GM18519 (cell line): ENCODE measurements around the gene STAP1.
A peak's percentile ranks its signal among the peaks of the same experiment; 100 is the strongest.
"Not testable (repeated sequence)": the region's sequence is repeated elsewhere in the genome, so short reads cannot be mapped to it uniquely, and the experiment has no call there.

Source experiments
- ATAC-seq: cut with Tn5 transposase; IDR thresholded peaks from one replicate; pipeline ENCODE4 v1.9.1; 2021; ENCODE audit warnings: mild to moderate bottlenecking, moderate library complexity; ENCODE audit not compliant: unreplicated experiment, low FRiP score

STAP1 gene, protein sequence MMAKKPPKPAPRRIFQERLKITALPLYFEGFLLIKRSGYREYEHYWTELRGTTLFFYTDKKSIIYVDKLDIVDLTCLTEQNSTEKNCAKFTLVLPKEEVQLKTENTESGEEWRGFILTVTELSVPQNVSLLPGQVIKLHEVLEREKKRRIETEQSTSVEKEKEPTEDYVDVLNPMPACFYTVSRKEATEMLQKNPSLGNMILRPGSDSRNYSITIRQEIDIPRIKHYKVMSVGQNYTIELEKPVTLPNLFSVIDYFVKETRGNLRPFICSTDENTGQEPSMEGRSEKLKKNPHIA

DNA sequence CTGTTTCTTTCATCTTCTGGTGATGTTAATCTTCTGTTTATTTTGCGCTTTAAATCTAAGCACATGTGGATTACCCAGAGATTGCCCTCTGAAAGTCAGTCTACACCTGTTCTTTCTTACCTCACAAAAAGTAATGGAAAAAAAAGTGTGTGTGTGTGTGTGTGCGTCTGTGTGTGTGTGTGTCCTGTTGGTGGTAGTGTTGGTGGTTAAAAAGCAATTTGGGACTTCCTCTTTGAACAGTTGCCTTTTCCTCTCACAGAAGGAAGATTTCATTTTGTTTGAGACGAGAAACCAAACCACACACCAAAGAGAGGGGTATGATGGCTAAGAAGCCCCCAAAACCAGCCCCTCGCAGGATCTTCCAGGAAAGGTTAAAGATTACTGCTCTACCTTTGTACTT is at the start of gene STAP1:
Gene STAP1, plus strand, starts transcription at position 235 of the 400 bp plus-strand sequence. Its CDS starts 83 bp downstream, at position 318.
- ATAC-seq: peak; percentile 42

DNA sequence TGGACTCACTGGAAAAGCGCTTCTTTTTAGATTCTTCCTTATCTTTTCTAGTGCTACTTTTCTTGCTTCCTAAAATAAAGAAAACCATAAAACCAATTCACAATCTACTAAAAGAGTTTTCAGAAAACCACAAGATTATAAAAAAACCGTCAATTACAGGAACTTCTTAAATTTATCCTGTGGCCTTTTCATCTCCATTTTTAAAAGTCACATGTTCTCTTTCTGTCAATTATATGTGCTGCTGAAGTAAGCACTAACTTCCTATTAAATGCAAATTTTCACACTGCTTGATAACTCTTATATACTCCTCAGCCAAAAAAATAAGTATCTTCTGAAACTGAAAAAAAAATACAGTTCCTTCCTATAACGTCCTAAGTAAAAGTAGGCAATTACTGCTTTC is 46.0 kb upstream of the STAP1 start:
- ATAC-seq: no peak

DNA sequence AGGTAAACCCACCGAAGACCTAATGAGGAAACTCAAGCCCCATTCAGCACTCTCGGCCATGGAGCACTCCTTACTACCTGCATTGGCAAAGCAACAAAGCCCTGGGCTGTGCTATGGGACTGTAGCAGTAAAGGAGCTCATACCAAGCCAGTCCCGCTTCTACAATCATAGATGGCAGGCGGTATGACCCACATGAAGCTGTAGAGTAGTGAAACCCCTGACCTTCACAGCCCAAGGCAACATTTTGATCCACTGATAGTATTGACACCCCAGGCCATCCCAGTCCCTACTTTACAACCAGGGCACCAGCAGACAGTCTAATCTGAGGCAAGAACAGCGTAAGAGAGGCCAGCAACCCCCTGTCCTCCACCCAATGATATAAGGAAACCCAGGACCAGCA is 38.4 kb upstream of the STAP1 start:
- no peak for ATAC-seq

DNA sequence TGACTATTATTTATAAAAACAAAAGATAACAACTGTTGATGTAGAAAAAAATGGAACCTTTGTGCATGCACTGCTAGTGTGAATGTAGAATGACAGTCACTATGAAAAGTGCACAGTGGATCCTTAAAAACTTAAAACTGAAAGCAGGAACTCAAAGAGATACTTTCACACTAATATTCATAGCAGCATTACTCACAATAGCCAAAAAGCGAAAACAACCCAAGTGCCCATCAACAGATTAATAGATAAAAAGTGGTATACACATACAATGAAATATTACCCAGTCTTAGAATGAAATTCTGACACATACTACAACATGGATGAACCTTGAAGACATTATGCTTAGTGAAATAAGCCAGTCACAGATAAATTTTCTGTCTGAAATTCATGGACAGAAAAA is 37.0 kb upstream of the STAP1 start:
- ATAC-seq: peak; percentile 78

DNA sequence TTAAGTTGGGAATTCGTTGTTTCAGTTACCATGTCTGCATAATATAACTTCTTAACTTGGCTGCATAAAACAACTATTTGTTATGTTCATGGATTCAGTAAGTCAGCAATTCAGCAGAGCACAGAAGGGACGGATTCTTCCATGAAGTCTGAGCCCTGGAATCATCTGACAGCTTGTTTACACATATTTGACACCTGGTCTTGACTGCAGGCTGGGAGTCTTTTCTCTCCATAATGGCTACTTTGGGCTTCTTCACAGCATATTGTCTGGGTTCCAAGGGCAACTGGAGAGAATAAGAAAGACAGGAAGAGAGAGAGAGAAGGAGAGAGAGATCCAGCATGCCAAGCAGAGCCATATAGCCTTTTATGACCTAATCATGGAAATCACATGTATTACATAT is 36.3 kb upstream of the STAP1 start:
- no peak for ATAC-seq

DNA sequence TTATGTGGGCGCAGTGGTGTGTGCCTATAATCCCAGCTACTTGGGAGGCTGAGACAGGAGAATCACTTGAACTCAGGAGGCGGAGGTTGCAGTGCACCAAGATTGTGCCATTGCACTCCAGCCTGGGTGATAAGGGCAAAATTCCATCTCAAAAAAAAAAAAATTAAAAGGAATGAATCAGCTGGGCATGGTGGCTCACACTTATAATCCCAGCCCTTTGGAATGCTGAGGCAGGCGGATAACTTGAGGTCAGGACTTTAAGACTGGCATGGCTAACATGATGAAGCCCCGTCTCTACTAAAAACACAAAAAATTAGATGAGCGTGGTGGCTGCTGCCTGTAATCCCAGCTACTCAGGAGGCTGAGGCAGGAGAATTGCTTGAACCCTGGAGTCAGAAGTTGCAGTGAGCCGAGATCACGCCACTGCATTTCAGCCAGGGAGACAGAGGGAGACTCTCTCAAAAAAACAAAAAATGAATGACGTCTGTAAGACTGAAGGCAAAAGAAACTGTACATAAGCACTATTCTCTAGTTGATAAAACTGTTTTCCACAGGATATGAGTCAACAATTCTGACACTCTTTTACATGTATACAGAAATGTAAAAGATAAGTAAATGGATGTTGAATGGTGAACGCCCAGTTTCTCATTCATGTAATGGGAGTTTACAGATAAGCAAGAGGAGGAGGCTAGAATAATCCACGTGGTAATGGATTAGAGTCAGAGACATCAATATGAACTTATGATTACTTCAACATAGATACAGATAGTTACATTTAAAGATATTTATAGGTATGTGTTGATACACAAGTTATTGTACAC is 35.5 kb upstream of the STAP1 start:
- ATAC-seq: no peak

DNA sequence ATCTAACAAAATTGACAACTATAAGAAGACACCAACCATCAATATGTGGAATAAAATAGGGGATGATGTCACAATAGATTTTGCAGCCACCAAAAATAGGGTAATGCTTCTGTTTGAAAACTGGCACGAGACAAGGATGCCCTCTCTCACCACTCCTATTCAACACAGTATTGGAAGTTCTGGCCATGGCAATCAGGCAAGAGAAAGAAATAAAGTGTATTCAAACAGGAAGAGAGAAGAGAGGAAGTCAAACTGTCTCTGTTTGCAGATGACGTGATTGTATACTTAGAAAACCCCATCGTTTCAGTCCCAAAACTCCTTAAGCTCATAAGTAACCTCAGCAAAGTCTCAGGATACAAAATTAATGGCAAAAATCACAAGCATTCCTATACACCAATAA is 34.4 kb upstream of the STAP1 start:
- not testable (repeated sequence) for ATAC-seq

DNA sequence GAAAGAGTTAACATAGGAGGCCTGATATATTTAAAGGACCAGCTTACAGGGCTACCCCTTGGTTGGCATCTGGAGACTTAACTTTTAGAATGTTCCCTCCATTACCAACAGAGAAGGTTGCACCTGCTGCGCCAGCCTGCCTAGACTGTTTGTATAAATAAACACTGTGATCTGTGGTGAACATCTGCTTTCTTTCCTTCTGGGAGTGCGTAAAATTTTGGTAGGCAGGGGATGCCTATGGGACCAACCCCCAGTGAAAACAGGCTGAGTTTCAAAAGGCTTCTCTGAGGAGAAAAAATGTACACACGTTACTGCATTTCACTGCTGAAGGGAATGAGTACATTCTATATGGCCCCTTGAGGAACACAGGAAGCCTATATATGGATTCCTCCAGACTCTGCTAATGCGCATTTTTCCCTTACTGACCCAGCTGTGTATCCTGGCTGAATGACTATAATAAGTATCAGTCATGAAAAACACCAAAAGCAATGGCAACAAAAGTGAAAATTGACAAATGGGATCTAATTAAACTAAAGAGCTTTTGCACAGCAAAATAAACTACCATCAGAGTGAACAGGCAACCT is 27.1 kb upstream of the STAP1 start:
- ATAC-seq: no peak

DNA sequence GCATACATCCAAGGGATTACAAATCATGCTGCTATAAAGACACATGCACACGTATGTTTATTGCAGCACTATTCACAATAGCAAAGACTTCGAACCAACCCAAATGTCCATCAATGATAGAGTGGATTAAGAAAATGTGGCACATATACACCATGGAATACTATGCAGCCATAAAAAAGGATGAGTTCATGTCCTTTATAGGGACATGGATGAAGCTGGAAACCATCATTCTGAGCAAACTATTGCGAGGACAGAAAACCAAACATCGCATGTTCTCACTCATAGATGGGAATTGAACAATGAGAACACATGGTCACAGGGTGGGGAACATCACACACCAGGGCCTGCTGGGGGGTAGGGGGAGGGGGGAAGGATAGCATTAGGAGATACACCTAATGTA is 26.1 kb upstream of the STAP1 start:
- ATAC-seq: not testable (repeated sequence)

DNA sequence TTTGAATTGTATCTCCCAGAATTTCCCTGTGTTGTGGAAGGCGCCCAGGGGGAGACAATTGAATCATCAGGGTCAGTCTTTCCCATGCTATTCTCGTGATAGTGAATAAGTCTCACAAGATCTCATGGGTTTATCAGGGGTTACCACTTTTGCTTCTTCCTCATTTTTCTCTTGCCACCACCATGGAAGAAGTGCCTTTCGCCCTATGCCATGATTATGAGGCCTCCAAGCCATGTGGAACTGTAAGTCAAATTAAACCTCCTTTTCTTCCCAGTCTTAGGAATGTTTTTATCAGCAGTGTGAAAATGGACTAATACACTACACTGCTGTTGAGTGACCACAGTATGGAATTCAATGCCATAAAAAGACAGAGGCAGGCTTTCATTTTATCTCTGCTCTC is 25.4 kb upstream of the STAP1 start:
- ATAC-seq: no peak

DNA sequence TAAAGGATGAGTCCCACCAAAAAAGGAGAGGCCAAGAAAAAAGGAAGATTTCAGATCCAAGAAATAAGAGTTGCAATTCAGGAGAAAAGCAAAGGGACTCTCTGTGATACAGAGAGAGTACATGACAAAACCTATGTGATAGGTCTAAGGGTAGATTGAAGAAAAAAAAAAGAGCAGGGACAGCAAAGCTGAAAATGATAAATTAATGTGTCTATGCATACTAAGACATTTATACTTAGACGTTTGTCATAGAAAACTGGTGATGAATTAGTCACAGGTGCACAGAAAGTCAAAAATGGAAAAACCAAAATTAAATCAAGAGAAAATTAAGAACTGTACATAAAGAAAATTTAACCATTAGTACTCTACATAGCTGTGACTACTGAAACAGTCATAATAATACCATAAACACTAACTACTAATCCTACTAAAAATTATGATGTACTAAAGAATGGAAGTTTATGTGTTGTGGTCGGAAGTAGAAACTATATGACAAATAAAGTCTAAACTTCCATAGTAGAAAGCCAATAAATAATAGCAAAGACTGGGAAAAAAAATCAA is 23.2 kb upstream of the STAP1 start:
- ATAC-seq: no peak

DNA sequence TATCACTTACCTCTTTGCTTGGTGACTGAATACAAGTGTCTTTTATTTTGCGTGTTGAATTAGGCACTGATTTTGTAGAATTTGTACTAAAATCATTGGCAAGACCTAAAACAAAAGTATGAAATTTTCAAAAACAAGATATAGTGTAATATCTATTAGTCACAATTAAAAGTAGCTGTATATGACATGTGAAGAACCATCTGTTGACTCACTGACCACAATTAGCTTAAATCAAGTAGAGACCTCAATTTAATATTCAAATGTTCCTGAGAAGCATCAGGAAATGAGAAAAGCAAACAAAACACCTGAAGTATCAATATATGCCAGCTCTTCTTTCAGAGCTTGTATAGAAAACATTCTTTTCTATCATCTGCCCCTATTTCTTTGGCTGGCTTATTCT is 18.7 kb upstream of the STAP1 start:
- no peak for ATAC-seq

DNA sequence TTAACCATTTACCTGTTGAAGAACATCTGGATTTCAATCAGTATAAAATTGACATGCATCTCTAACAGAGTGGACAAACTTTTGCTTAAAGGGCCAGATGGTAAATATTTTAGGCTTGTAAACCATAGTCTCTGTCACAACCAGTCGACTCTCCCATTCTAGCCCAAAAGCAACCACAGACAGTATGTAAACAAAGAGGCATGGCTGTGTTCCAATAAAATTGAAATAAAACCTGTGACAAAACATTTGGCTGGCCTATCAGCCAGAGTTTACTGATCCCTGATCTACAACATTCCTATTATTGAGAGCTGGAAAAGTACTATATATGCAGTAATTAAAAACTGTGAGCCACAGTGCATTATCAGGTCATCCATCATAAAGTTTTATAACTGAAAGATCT is 16.5 kb upstream of the STAP1 start:
- ATAC-seq: no peak

DNA sequence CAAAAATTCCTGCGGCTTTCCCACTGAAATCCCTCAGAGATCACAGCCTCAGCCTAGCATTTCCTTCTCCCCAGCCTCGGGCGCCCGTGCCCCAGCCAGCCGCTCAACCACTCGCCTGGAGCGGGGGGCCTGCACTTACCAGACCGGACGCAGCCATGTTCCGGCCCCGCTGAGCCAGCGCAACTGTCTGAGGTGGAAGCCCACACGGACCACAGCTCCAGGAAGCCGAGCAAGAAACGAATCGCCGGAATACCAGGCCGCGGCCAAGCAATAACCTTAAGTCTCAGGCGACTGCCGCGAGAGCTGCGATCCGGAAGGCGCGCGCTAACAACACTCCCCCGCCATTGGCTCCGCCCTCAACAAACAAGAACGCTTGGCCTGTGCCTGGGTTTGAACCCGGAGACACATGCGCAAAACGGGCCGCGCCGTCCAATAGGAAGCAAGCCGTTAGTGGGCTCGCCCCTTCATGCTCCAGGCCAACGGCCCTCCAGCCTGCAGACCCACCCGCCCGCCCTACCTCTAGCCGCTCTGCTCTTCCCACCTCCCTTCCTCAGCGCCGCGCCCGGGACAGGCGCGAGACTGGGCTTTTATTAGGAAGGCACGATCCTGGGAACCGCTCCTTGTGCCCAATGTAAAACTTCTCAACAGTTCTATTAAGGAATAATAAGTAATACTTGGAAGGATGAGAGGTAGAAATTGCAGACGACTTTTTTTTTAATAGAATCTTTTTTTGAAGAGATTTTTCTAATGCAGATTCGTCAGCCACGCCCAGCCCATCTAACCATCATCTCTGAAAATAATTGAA is 13.1 kb upstream of the STAP1 start, which contains the start of gene CENPC:
Gene CENPC, minus strand, starts transcription at position 305 of the 805 bp plus-strand sequence. Its CDS starts 148 bp downstream, at position 157.
- peak; percentile 93 for ATAC-seq

DNA sequence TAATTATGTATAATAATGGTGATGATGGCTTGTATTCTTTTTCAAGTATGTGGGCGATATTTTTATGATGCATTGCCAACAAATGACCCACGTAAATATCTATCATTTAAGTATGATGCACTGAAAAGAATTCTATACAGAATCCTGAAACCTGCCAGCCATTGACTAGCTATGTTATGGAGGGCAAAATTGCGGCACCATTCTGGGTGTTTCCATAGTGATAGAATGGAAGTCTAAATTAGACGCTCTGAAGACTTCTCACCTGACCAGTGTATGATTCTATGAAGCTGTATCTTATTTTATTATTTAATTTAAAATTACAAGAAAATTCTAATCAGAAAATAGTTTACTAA is 12.5 kb upstream of the STAP1 start:
- ATAC-seq: no peak

DNA sequence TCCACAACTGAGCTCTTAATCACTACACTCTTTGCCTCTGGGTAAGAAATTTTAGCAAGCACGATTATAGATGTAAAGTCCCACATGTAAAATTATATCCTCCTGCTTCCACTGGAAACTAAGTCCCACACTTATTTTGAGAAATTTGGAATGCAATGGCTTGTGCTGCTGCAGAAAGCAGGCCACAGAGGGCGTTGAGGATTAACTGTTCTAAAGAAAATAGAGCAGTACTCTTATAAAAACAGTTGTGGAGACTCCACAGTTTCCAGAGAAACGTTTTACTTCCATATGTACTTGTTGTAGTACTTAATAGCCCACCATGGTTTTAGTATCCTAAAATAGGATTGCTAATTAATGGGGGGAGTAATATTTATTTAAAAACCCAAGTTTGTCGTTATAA is 11.6 kb upstream of the STAP1 start:
- no peak for ATAC-seq

DNA sequence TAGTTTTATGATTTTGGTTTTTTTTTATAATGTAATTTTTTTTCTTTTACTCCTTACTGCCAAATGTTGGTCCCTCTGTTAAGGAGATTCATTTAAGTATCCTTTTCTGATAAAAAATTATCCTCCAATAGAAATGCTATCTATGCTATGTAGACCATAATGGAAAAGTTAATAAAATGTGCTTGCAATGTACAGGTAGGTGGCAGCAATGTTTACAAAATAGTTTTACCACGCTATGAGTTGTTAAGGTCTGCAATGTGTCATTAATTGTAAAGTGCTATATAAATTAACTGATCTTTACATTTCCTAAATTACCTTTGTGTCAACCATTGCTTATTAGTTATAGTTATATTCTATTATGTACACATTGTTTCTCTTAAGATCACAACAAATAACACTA is 9.4 kb upstream of the STAP1 start:
- peak; percentile 35 for ATAC-seq

DNA sequence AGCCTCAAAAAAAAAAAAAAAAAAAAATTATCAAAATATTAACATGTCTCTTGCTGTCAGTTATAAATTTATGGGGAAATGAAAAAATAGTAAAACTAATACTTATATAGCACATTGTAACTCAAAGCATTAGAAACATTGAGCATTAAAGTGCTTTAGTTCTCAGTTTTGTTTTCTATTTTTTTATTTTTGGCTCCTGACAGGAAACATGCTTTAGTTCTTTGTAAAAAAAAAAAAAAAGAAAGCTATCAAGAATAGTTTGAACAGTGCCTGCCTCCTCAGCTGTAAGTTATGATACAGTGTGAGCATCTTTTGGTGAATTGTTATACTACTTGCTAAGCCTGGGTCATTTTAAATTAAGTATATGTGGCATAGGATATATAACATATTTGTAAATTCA is 8.1 kb upstream of the STAP1 start:
- ATAC-seq: peak; percentile 25

DNA sequence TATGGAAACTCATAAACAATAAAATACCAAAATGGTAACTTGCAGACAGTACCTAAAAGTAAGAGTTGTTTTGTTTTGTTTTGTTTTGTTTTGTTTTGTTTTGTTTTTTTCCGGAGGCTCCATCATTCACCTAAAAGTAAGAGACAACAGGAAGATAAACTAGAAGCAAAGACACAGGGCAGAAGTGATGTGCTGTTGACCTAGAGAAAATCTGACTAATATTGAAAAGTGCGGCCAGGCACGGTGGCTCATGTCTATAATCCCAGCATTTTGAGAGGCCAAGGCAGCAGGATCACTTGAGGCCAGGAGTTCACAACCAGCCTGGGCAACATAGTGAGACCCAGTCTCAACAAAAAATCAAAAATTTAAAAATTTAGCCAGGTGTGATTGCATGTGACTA is 7.7 kb upstream of the STAP1 start:
- peak; percentile 16 for ATAC-seq

DNA sequence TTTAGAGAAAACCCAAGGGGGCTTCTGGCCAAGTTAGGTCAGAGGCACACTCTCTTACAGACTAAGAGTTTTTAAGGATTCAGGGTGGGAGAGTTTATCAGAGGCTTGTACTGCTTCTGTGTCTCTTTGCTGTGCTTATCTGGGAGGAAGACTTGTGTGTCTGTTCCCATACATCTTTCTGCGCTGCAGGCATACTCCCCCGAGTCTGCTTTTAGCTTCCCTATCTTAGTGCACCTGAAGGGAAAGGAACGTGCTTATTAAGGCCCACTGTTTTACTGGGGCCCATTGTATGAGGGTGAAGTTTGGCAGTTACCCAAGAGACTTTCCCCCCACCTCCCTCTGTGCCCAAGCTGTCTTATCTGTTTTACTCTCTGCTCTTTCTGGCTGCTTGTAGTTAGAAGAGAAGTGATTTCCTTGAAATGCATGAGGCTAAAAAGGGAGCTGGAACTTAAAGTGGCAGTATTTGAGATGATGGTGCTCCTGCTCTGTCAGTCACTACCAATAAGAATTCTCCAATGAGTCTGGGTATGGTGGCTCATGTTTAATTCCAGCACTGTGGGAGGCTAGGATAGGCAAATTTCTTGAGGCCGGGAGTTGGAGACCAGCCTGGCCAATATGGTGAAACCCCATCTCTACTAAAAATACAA is 6.3 kb upstream of the STAP1 start:
- ATAC-seq: not testable (repeated sequence)
